ENCODE measurements around the gene PRG2. TPM values are rescaled to one million over a fixed set of nuclear protein-coding genes. Genes with fewer than 3 reads are reported as not detected.

Gene PRG2
- total and polyA plus RNA-seq, 9 of the 15 experiments (the other 6 are each of a cell fraction or from before 2014, with no cell fraction given): 1.8 to 78.0 (median 26.6) TPM

- no peak for TF ChIP-seq MGA (IDR thresholded peaks at IDR 0.05)
- TF ChIP-seq HDAC2 (IDR thresholded peaks at IDR 0.05): no peak
Measured at GRCh38 chr11:57410287-57410686, 19.8 kb upstream of the PRG2 start (continued).

All from K562 (cell line).